ENCODE results near the gene COL27A1. TPM values are rescaled to one million over a fixed set of nuclear protein-coding genes. Genes with fewer than 3 reads are reported as not detected.
A peak's percentile ranks its signal among the peaks of the same experiment; 100 is the strongest.

COL27A1 gene
- polyA plus RNA-seq, 1 of the 3 experiments (the other 2 are of a cell fraction) = 8.7 TPM

DNA sequence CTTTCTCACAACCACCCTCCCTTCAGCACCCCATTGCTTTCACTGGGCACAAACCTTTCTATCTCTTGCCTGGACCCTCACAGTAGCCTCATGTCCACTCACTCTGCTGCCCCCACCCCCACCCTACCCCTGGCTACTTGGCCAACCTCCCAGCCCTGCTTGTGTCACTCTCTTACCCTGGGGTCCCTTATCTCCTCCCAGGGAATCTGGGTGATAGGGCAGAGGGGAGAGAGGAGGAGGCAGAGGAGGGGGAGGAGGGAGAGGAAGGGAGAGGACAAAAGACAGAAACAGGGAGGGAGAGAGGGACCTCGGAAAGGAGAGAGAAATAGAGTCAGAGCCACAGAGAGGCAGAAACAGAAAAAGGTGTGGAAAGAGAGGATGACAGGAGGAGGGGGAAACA lies 31.2 kb upstream of the COL27A1 start:
- Histone ChIP-seq H3K4me3 (ENCODE audit: low read depth in 2 of 2, low read length in 1 of 2) (no peak overlapping the region), H3K4me2 (no peak overlapping the region), H3F3A (replicated peaks; ENCODE audit: insufficient read depth) (no peaks in the 10 kb centered on the region), H4K20me1 (ENCODE audit: insufficient read depth) (no peaks in the 10 kb centered on the region), H3K36me3 (replicated peaks in 1 of 2; ENCODE audit: control insufficient read depth in 1 of 2, insufficient read depth in 2 of 2, low read length in 1 of 2) (no peaks in the 10 kb centered on the region), H3K79me2 (ENCODE audit: insufficient read depth) (no peaks in the 10 kb centered on the region), H3K27ac (ENCODE audit: low read depth in 2 of 2, low read length in 1 of 2) (no peak overlapping the region), H3K4me1 (ENCODE audit: control insufficient read depth in 1 of 2, insufficient read depth in 2 of 2, low read depth in 1 of 2, low read length in 1 of 2) (no peaks in the 10 kb centered on the region; a peak in 1 of 4 replicates), H3K9ac (no peak overlapping the region), H3K27me3 (ENCODE audit: insufficient read depth) (peaks cover 6% of the 10 kb centered on the region; the same call in 1 of the 2 replicates), H3K9me3 (no peaks in the 10 kb centered on the region), H2AFZ (ENCODE audit: low read depth) (no peak overlapping the region), H3K9me2 (no peaks in the 10 kb centered on the region)
- 48% methylated on average over 1 of the region's 1 CpG for WGBS (ENCODE audit: low lambda C conversion rate)
- DNase-seq = peak; percentile 54
- ChIA-PET POLR2A (no interaction called here), CTCF (interaction anchor here (1.8 to 4.8 kb wide), 2 partner anchors 17 to 167 kb away, joined by 5 to 28 read pairs; no protein-coding TSS in a partner anchor)
- TF ChIP-seq RXRA (IDR thresholded peaks at IDR 0.05; ENCODE audit: borderline replicate concordance, low read depth) (no peak), EP300 (IDR thresholded peaks at IDR 0.05; ENCODE audit: borderline replicate concordance in 1 of 2, low read depth in 1 of 2, low read length in 1 of 2) (no peak), MEF2A (IDR thresholded peaks at IDR 0.05; ENCODE audit: borderline replicate concordance, low read depth) (no peak), CHD2 (IDR thresholded peaks at IDR 0.05; ENCODE audit: low read length, partially characterized antibody) (no peak), RFX5 (IDR thresholded peaks at IDR 0.05; ENCODE audit: low read length) (no peak), RCOR1 (IDR thresholded peaks at IDR 0.05; ENCODE audit: low read length) (no peak), YY1 (IDR thresholded peaks at IDR 0.05; ENCODE audit: low read depth) (no peak), FOSL2 (IDR thresholded peaks at IDR 0.05; ENCODE audit: borderline replicate concordance, low read depth) (no peak), GATA2 (CRISPR knock-in tag; IDR thresholded peaks at IDR 0.05) (no peak), ELF1 (IDR thresholded peaks at IDR 0.05) (no peak), FOXJ3 (CRISPR knock-in tag; IDR thresholded peaks at IDR 0.05) (no peak), GABPA (IDR thresholded peaks at IDR 0.05; ENCODE audit: low read depth) (no peak), MXI1 (IDR thresholded peaks at IDR 0.05; ENCODE audit: low read depth, low read length) (no peak), EZH2phosphoT487 (IDR thresholded peaks at IDR 0.05; ENCODE audit: borderline replicate concordance, low read depth) (no peak), POLR2AphosphoS5 (IDR thresholded peaks at IDR 0.05; ENCODE audit: low read depth, low read length) (no peak)
- TF ChIP-seq, protein P1, sequence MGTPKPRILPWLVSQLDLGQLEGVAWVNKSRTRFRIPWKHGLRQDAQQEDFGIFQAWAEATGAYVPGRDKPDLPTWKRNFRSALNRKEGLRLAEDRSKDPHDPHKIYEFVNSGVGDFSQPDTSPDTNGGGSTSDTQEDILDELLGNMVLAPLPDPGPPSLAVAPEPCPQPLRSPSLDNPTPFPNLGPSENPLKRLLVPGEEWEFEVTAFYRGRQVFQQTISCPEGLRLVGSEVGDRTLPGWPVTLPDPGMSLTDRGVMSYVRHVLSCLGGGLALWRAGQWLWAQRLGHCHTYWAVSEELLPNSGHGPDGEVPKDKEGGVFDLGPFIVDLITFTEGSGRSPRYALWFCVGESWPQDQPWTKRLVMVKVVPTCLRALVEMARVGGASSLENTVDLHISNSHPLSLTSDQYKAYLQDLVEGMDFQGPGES (IDR thresholded peaks at IDR 0.05; ENCODE audit: low read depth, low read length) = no peak
- TF ChIP-seq, protein P2, sequence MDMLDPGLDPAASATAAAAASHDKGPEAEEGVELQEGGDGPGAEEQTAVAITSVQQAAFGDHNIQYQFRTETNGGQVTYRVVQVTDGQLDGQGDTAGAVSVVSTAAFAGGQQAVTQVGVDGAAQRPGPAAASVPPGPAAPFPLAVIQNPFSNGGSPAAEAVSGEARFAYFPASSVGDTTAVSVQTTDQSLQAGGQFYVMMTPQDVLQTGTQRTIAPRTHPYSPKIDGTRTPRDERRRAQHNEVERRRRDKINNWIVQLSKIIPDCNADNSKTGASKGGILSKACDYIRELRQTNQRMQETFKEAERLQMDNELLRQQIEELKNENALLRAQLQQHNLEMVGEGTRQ (IDR thresholded peaks at IDR 0.05; ENCODE audit: borderline replicate concordance, low read depth, low read length) = no peak
- TF ChIP-seq, protein P3, sequence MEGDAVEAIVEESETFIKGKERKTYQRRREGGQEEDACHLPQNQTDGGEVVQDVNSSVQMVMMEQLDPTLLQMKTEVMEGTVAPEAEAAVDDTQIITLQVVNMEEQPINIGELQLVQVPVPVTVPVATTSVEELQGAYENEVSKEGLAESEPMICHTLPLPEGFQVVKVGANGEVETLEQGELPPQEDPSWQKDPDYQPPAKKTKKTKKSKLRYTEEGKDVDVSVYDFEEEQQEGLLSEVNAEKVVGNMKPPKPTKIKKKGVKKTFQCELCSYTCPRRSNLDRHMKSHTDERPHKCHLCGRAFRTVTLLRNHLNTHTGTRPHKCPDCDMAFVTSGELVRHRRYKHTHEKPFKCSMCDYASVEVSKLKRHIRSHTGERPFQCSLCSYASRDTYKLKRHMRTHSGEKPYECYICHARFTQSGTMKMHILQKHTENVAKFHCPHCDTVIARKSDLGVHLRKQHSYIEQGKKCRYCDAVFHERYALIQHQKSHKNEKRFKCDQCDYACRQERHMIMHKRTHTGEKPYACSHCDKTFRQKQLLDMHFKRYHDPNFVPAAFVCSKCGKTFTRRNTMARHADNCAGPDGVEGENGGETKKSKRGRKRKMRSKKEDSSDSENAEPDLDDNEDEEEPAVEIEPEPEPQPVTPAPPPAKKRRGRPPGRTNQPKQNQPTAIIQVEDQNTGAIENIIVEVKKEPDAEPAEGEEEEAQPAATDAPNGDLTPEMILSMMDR (IDR thresholded peaks at IDR 0.05) = no peak
